ES-I3 (cell line): ENCODE data around the gene SLC30A2.

ENCODE experiments used
- H3K36me3 ChIP-seq: 2 replicates; pipeline ENCODE4 v1.6.1; 2013; ENCODE audit warnings: mild to moderate bottlenecking, low read length, control low read depth, moderate library complexity; ENCODE audit not compliant: insufficient read depth
- H3K4me1 ChIP-seq: 2 replicates; pipeline ENCODE4 v1.6.1; 2013; ENCODE audit warnings: mild to moderate bottlenecking, control low read depth, low read length; ENCODE audit not compliant: insufficient read depth
- H3K9ac ChIP-seq: 2 replicates; pipeline ENCODE4 v1.6.1; 2013; ENCODE audit warnings: low read depth, mild to moderate bottlenecking, low read length, moderate library complexity
- H3K9me3 ChIP-seq: 2 replicates; pipeline ENCODE4 v1.6.1; 2013; ENCODE audit warnings: mild to moderate bottlenecking, low read length, moderate library complexity; ENCODE audit not compliant: control insufficient read depth, insufficient read depth

The SLC30A2 gene

GRCh38 chr1:26028490-26028980 is 17.4 kb downstream of the SLC30A2 start:
- no peaks in the 10 kb centered on the region for H3K9me3 ChIP-seq
- no peak overlapping the region for H3K9ac ChIP-seq
- H3K4me1 ChIP-seq, result no peaks in the 10 kb centered on the region
- no peaks in the 10 kb centered on the region for H3K36me3 ChIP-seq

- no peaks in the 10 kb centered on the region for H3K9me3 ChIP-seq
- no peaks in the 10 kb centered on the region for H3K4me1 ChIP-seq
- H3K9ac ChIP-seq, result no peak overlapping the region
- H3K36me3 ChIP-seq, result no peaks in the 10 kb centered on the region
These were observed 18.0 kb downstream of the SLC30A2 start for GRCh38 chr1:26027716-26028489.

- Histone ChIP-seq H3K36me3 (no peaks in the 10 kb centered on the region), H3K4me1 (peaks cover 8% of the 10 kb centered on the region; the same call in 1 of the 2 replicates), H3K9me3 (no peaks in the 10 kb centered on the region), H3K9ac (no peak overlapping the region)
These were observed 20.4 kb downstream of the SLC30A2 start for GRCh38 chr1:26025517-26025916.

GRCh38 chr1:26025060-26025459 is 20.9 kb downstream of the SLC30A2 start:
- H3K9me3 ChIP-seq, result no peaks in the 10 kb centered on the region
- H3K36me3 ChIP-seq, result no peaks in the 10 kb centered on the region
- no peak overlapping the region for H3K9ac ChIP-seq
- H3K4me1 ChIP-seq, result peaks cover 8% of the 10 kb centered on the region; the same call in 1 of the 2 replicates

GRCh38 chr1:26023826-26024225 is 22.1 kb downstream of the SLC30A2 start:
- no peaks in the 10 kb centered on the region for H3K9me3 ChIP-seq
- no peaks in the 10 kb centered on the region for H3K36me3 ChIP-seq
- H3K4me1 ChIP-seq, result peaks cover 8% of the 10 kb centered on the region; the same call in 1 of the 2 replicates
- no peak overlapping the region for H3K9ac ChIP-seq

GRCh38 chr1:26023009-26023408 is 22.9 kb downstream of the SLC30A2 start:
- H3K4me1 ChIP-seq, result peaks cover 8% of the 10 kb centered on the region; the same call in 1 of the 2 replicates
- H3K36me3 ChIP-seq, result no peaks in the 10 kb centered on the region
- no peak overlapping the region for H3K9ac ChIP-seq
- H3K9me3 ChIP-seq, result no peaks in the 10 kb centered on the region

GRCh38 chr1:26022404-26022779 is 23.5 kb downstream of the SLC30A2 start:
- H3K36me3 ChIP-seq, result no peaks in the 10 kb centered on the region
- no peaks in the 10 kb centered on the region for H3K9me3 ChIP-seq
- peaks cover 9% of the 10 kb centered on the region; the same call in 1 of the 2 replicates for H3K4me1 ChIP-seq
- H3K9ac ChIP-seq, result no peak overlapping the region

GRCh38 chr1:26021647-26022403 is 24.1 kb downstream of the SLC30A2 start, which contains the start of gene EXTL1:
Gene EXTL1 (plus strand): TSS chr1:26021775. CDS start chr1:26022647, 872 bp downstream.
- Histone ChIP-seq H3K9ac (peak within 1 kb of the TSS; percentile 21; the same call in 1 of the 2 replicates), H3K4me1 (peaks cover 14% of the 10 kb centered on the region), H3K36me3 (no peaks in the 10 kb centered on the region), H3K9me3 (no peaks in the 10 kb centered on the region)

GRCh38 chr1:26020941-26021646 is 24.8 kb downstream of the SLC30A2 start:
- Histone ChIP-seq H3K4me1 (peaks cover 21% of the 10 kb centered on the region), H3K36me3 (no peaks in the 10 kb centered on the region), H3K9me3 (no peaks in the 10 kb centered on the region), H3K9ac (no peak overlapping the region)

GRCh38 chr1:26020330-26020768 is 25.6 kb downstream of the SLC30A2 start:
- no peaks in the 10 kb centered on the region for H3K9me3 ChIP-seq
- no peak overlapping the region for H3K9ac ChIP-seq
- peaks cover 21% of the 10 kb centered on the region for H3K4me1 ChIP-seq
- no peaks in the 10 kb centered on the region for H3K36me3 ChIP-seq

- no peaks in the 10 kb centered on the region for H3K9me3 ChIP-seq
- no peaks in the 10 kb centered on the region for H3K36me3 ChIP-seq
- peaks cover 21% of the 10 kb centered on the region for H3K4me1 ChIP-seq
- no peak overlapping the region for H3K9ac ChIP-seq
These were observed 26.1 kb downstream of the SLC30A2 start for GRCh38 chr1:26019641-26020315.

- Histone ChIP-seq H3K36me3 (no peaks in the 10 kb centered on the region), H3K9me3 (no peaks in the 10 kb centered on the region), H3K4me1 (peaks cover 21% of the 10 kb centered on the region), H3K9ac (no peak overlapping the region)
These were observed 28.3 kb downstream of the SLC30A2 start for GRCh38 chr1:26017606-26018005.

- Histone ChIP-seq H3K4me1 (peaks cover 21% of the 10 kb centered on the region), H3K36me3 (no peaks in the 10 kb centered on the region), H3K9me3 (no peaks in the 10 kb centered on the region), H3K9ac (no peak overlapping the region)
These were observed 28.9 kb downstream of the SLC30A2 start for GRCh38 chr1:26016953-26017545.
